ENCODE data around the gene NEDD4L. TPM values are rescaled to one million over a fixed set of nuclear protein-coding genes. Genes with fewer than 3 reads are reported as not detected.
A peak's percentile ranks its signal among the peaks of the same experiment; 100 is the strongest.
"Not testable (repeated sequence)": the region's sequence is repeated elsewhere in the genome, so short reads cannot be mapped to it uniquely, and the experiment has no call there.

NEDD4L gene
- total RNA-seq (2021) (57.4 and 58.9 TPM in 2 replicates), Bru-seq, nascent RNA (percentile 83 among the genes with signal in this experiment), BruChase-seq, experiment 1, labeled RNA remaining after a 2-hour chase (percentile 69 among the genes with signal in this experiment), BruChase-seq, experiment 2, labeled RNA remaining after a 6-hour chase (percentile 68 among the genes with signal in this experiment)
- long read RNA-seq, full-length matches to known transcripts = 21 of 43 reads
- long read RNA-seq, partial matches to known transcripts = 6 of 43 reads
- long read RNA-seq, other reads (novel, unspliced or antisense) = 16 of 43 reads

GRCh38 chr18:58043491-58044369 is at the start of gene NEDD4L:
TSS of gene NEDD4L (plus strand) at chr18:58044226. CDS start at chr18:58044661, 435 bp downstream.
- peaks cover 27% of the 10 kb centered on the region; the same call in 1 of the 2 replicates for H3F3A ChIP-seq (ENCODE audit: insufficient read depth, low read depth)
- H3K36me3 ChIP-seq (ENCODE audit: low read depth) = 0 out of 2 replicates have a peak, but pooled peaks cover under 1% of the 10 kb centered on the region
- H3K4me2 ChIP-seq = peak within 1 kb of the TSS; percentile 87
- no TSS peak for BruUV-seq (replicated peaks)
- H4K20me1 ChIP-seq (ENCODE audit: insufficient read depth) = no peaks in the 10 kb centered on the region
- H3K9me2 ChIP-seq (ENCODE audit: insufficient read depth) = no peaks in the 10 kb centered on the region
- peak; percentile 72 to 80 for DNase-seq
- ChIA-PET CTCF (interaction anchor here (0.6 to 1.7 kb wide), 3 partner anchors 18 to 156 kb away, joined by 3 to 10 read pairs (median 3); no protein-coding TSS in a partner anchor), POLR2A (ENCODE audit: unreplicated experiment) (interaction anchor here (0.7 kb wide), 1 partner anchor 18 kb away, joined by 3 read pairs; no protein-coding TSS in a partner anchor)
- H3K4me3 ChIP-seq = peak within 1 kb of the TSS; percentile 91
- peaks cover 44% of the 10 kb centered on the region for H3K79me2 ChIP-seq (ENCODE audit: low read depth)
- H3K27ac ChIP-seq = peak within 1 kb of the TSS; percentile 77
- H3K27me3 ChIP-seq (ENCODE audit: insufficient read depth, low read depth) = no peaks in the 10 kb centered on the region
- H3K4me1 ChIP-seq (replicated peaks; ENCODE audit: insufficient read depth) = peaks cover 27% of the 10 kb centered on the region
- peak within 1 kb of the TSS; percentile 86 for H2AFZ ChIP-seq
- intact Hi-C loops (cut with micrococcal nuclease; ENCODE audit: unreplicated experiment) = loop anchor here (1.0 to 10.0 kb wide), 8 partner anchors 79 to 451 kb away; partner anchors contain the start of gene NARS1
- TF ChIP-seq CTCF (conservative IDR thresholded peaks at IDR 0.05) (peak; percentile 91), EZH2 (IDR thresholded peaks at IDR 0.05; ENCODE audit: low read depth) (no peak)
- no peaks in the 10 kb centered on the region for H3K9me3 ChIP-seq (ENCODE audit: insufficient read depth, low read depth)

GRCh38 chr18:57995331-57995730 is 48.7 kb upstream of the NEDD4L start:
- H3F3A ChIP-seq (ENCODE audit: insufficient read depth, low read depth) = no peaks in the 10 kb centered on the region
- no peaks in the 10 kb centered on the region for H3K79me2 ChIP-seq (ENCODE audit: low read depth)
- no peaks in the 10 kb centered on the region for H3K9me3 ChIP-seq (ENCODE audit: insufficient read depth, low read depth)
- no peak overlapping the region for H3K4me2 ChIP-seq
- no peaks in the 10 kb centered on the region for H3K4me1 ChIP-seq (replicated peaks; ENCODE audit: insufficient read depth)
- no peak for DNase-seq
- no peaks in the 10 kb centered on the region for H3K36me3 ChIP-seq (ENCODE audit: low read depth)
- no peak overlapping the region for H2AFZ ChIP-seq
- no peak overlapping the region for H3K4me3 ChIP-seq
- BruUV-seq (replicated peaks) = no TSS peak
- H3K27me3 ChIP-seq (ENCODE audit: insufficient read depth, low read depth) = no peaks in the 10 kb centered on the region
- H3K9me2 ChIP-seq (ENCODE audit: insufficient read depth) = no peaks in the 10 kb centered on the region
- intact Hi-C loops (cut with micrococcal nuclease; ENCODE audit: unreplicated experiment) = no loop called here
- ChIA-PET POLR2A (ENCODE audit: unreplicated experiment) (no interaction called here), CTCF (no interaction called here)
- H3K27ac ChIP-seq = no peak overlapping the region
- no peak for TF ChIP-seq CTCF (conservative IDR thresholded peaks at IDR 0.05)
- no peak for TF ChIP-seq EZH2 (IDR thresholded peaks at IDR 0.05; ENCODE audit: low read depth)
- H4K20me1 ChIP-seq (ENCODE audit: insufficient read depth) = no peaks in the 10 kb centered on the region

- H3K79me2 ChIP-seq (ENCODE audit: low read depth); H3K27me3 ChIP-seq (ENCODE audit: insufficient read depth, low read depth); H3K36me3 ChIP-seq (ENCODE audit: low read depth); BruUV-seq (replicated peaks); POLR2A ChIA-PET (ENCODE audit: unreplicated experiment); H2AFZ ChIP-seq; DNase-seq; H3F3A ChIP-seq (ENCODE audit: insufficient read depth, low read depth); H3K27ac ChIP-seq; H3K9me2 ChIP-seq (ENCODE audit: insufficient read depth); CTCF ChIA-PET; H4K20me1 ChIP-seq (ENCODE audit: insufficient read depth); H3K4me1 ChIP-seq (replicated peaks; ENCODE audit: insufficient read depth); H3K4me2 ChIP-seq; H3K4me3 ChIP-seq; H3K9me3 ChIP-seq (ENCODE audit: insufficient read depth, low read depth); intact Hi-C loops (cut with micrococcal nuclease; ENCODE audit: unreplicated experiment): not testable (repeated sequence)
These were observed 47.1 kb upstream of the NEDD4L start for GRCh38 chr18:57996894-57997293.

Measured in PC-9 (cell line).